H9 (cell line): ENCODE measurements around the gene TTC7B. TPM values are rescaled to one million over a fixed set of nuclear protein-coding genes. Genes with fewer than 3 reads are reported as not detected.
A peak's percentile ranks its signal among the peaks of the same experiment; 100 is the strongest.

Experiments
- DNase-seq: peaks from one replicate; pipeline ENCODE4 v3.0.0-alpha.2; 2017
- H2AFZ ChIP-seq: one replicate; pipeline ENCODE4 v1.6.1; 2013; ENCODE audit warnings: mild to moderate bottlenecking, low read length, control low read depth, moderate library complexity
- H2AK5ac ChIP-seq: 2 replicates; pipeline ENCODE4 v1.6.1; 2013; ENCODE audit warnings: low read length, control low read depth, mixed read lengths; ENCODE audit not compliant: insufficient read length
- H2BK120ac ChIP-seq: one replicate; pipeline ENCODE4 v1.6.1; 2013; ENCODE audit warnings: low read depth, mild to moderate bottlenecking, low read length, control low read depth, inconsistent platforms; ENCODE audit not compliant: poor library complexity, severe bottlenecking
- H2BK12ac ChIP-seq: 2 replicates; pipeline ENCODE4 v1.6.1; 2013; ENCODE audit warnings: low read length, control low read depth, mixed read lengths, low read depth; ENCODE audit not compliant: insufficient read length
- H2BK15ac ChIP-seq: 2 replicates; pipeline ENCODE4 v1.6.1; 2013; ENCODE audit warnings: low read depth, low read length, control low read depth
- H2BK20ac ChIP-seq: one replicate; pipeline ENCODE4 v1.6.1; 2013; ENCODE audit warnings: low read depth, mild to moderate bottlenecking, low read length, control low read depth, inconsistent platforms; ENCODE audit not compliant: poor library complexity, severe bottlenecking
- H2BK5ac ChIP-seq: 2 replicates; pipeline ENCODE4 v1.6.1; 2013; ENCODE audit warnings: low read length, control low read depth, mixed read lengths; ENCODE audit not compliant: insufficient read length
- H3K14ac ChIP-seq: 2 replicates; pipeline ENCODE4 v1.6.1; 2013; ENCODE audit warnings: low read length, control low read depth; ENCODE audit not compliant: insufficient read depth
- H3K18ac ChIP-seq: 2 replicates; pipeline ENCODE4 v1.6.1; 2013; ENCODE audit warnings: low read depth, mild to moderate bottlenecking, mixed read lengths, low read length, control low read depth; ENCODE audit not compliant: insufficient read length
- H3K23ac ChIP-seq: 2 replicates; pipeline ENCODE4 v1.6.1; 2013; ENCODE audit warnings: low read length, control low read depth, mixed read lengths, low read depth; ENCODE audit not compliant: insufficient read length
- H3K23me2 ChIP-seq: 2 replicates; pipeline ENCODE4 v1.6.1; 2013; ENCODE audit warnings: low read depth, mild to moderate bottlenecking, mixed read lengths, low read length, control low read depth; ENCODE audit not compliant: insufficient read length, poor library complexity, severe bottlenecking
- H3K27ac ChIP-seq: 2 replicates; pipeline ENCODE4 v1.5.1; 2013; ENCODE audit warnings: low read length, control low read depth, mixed read lengths, low read depth; ENCODE audit not compliant: insufficient read length
- H3K27me3 ChIP-seq: 2 replicates; pipeline ENCODE4 v1.6.1; 2013; ENCODE audit warnings: low read length, control low read depth, inconsistent platforms; ENCODE audit not compliant: insufficient read depth
- H3K4ac ChIP-seq: 2 replicates; pipeline ENCODE4 v1.6.1; 2013; ENCODE audit warnings: low read depth, mild to moderate bottlenecking, control low read depth, inconsistent platforms, low read length, moderate library complexity
- H3K4me1 ChIP-seq: 2 replicates; pipeline ENCODE4 v1.6.1; 2013; ENCODE audit warnings: low read length, control low read depth, inconsistent platforms; ENCODE audit not compliant: insufficient read depth
- H3K4me2 ChIP-seq: 2 replicates; pipeline ENCODE4 v1.6.1; 2013; ENCODE audit warnings: low read length, control low read depth, mixed read lengths; ENCODE audit not compliant: insufficient read length, insufficient read depth
- H3K56ac ChIP-seq: 2 replicates; pipeline ENCODE4 v1.6.1; 2013; ENCODE audit warnings: low read depth, mild to moderate bottlenecking, mixed read lengths, low read length, control low read depth; ENCODE audit not compliant: insufficient read length
- H3K79me1 ChIP-seq: 2 replicates; pipeline ENCODE4 v1.6.1; 2013; ENCODE audit warnings: low read depth, mild to moderate bottlenecking, moderate library complexity, low read length, control low read depth, inconsistent platforms; ENCODE audit not compliant: insufficient read depth, poor library complexity, severe bottlenecking
- H3K79me2 ChIP-seq: 2 replicates; pipeline ENCODE4 v1.6.1; 2013; ENCODE audit warnings: low read length, control low read depth, inconsistent platforms; ENCODE audit not compliant: insufficient read depth
- H3K9ac ChIP-seq: 2 replicates; pipeline ENCODE4 v1.6.1; 2013; ENCODE audit warnings: low read length, control low read depth, mixed read lengths; ENCODE audit not compliant: insufficient read length; ENCODE audit errors: extremely low read depth
- H3K9me3 ChIP-seq: one replicate; pipeline ENCODE4 v1.6.1; 2013; ENCODE audit warnings: low read depth, low read length, inconsistent platforms; ENCODE audit not compliant: control insufficient read depth
- H3T11ph ChIP-seq: one replicate; pipeline ENCODE4 v1.6.1; 2013; ENCODE audit warnings: mild to moderate bottlenecking, low read length, control low read depth, inconsistent platforms
- H4K20me1 ChIP-seq: one replicate; pipeline ENCODE4 v1.6.1; 2013; ENCODE audit not compliant: control insufficient read depth, insufficient read length, insufficient read depth
- H4K5ac ChIP-seq: 2 replicates; pipeline ENCODE4 v1.6.1; 2013; ENCODE audit warnings: low read depth, mild to moderate bottlenecking, mixed read lengths, low read length, control low read depth; ENCODE audit not compliant: insufficient read length
- H4K8ac ChIP-seq: replicated peaks from 2 replicates; pipeline ENCODE4 v1.6.1; 2013; ENCODE audit warnings: low read length, control low read depth, mixed read lengths, low read depth; ENCODE audit not compliant: insufficient read length
- H4K91ac ChIP-seq: 2 replicates; pipeline ENCODE4 v1.6.1; 2013; ENCODE audit warnings: low read depth, mild to moderate bottlenecking, moderate library complexity, mixed read lengths, low read length, control low read depth; ENCODE audit not compliant: insufficient read length
- H3K27ac Mint-ChIP-seq, 3 experiments: 2 replicates in 2 of 3; 3 replicates in 1 of 3; pipeline ENCODE4 v1.8.0; 2020 to 2021; ENCODE audit warnings: mixed read lengths in 3 of 3, mild to moderate bottlenecking in 1 of 3, moderate library complexity in 1 of 3
- H3K27me3 Mint-ChIP-seq: 2 replicates; pipeline ENCODE4 v1.8.0; 2021; ENCODE audit warnings: low read depth, mild to moderate bottlenecking, moderate library complexity, mixed read lengths
- H3K36me3 Mint-ChIP-seq, 3 experiments: 2 replicates in 2 of 3; 3 replicates in 1 of 3; pipeline ENCODE4 v1.8.0; 2020 to 2021; ENCODE audit warnings: low read depth in 3 of 3, mixed read lengths in 3 of 3; ENCODE audit not compliant: insufficient read depth in 1 of 3
- H3K4me1 Mint-ChIP-seq, 2 experiments: 2 replicates each; pipeline ENCODE4 v1.8.0; 2020; ENCODE audit warnings: mixed read lengths in 2 of 2
- H3K4me3 Mint-ChIP-seq, 2 experiments: 2 replicates in 1 of 2; 3 replicates in 1 of 2; pipeline ENCODE4 v1.8.0; 2020 to 2021; ENCODE audit warnings: mild to moderate bottlenecking in 2 of 2, mixed read lengths in 2 of 2, moderate library complexity in 1 of 2
- H3K9me3 Mint-ChIP-seq, 2 experiments: 2 replicates in 1 of 2; 3 replicates in 1 of 2; pipeline ENCODE4 v1.8.0; 2020; ENCODE audit warnings: mild to moderate bottlenecking in 2 of 2, mixed read lengths in 2 of 2, moderate library complexity in 1 of 2
- CTCF ChIP-seq: fragments of 200-600 bp; sonication (generic); conservative IDR thresholded peaks from 3 replicates; pipeline ENCODE4 v1.8.0; 2021; ENCODE audit warnings: antibody characterized with exemption, mild to moderate bottlenecking
- WGBS: extraction: QIAGEN DNeasy Blood & Tissue Kit; methylation state at CpG from one replicate; pipeline ENCODE4 v1.1.7; 2013; ENCODE audit warnings: missing lambda C conversion rate, low lambda C conversion rate, mixed read lengths; ENCODE audit not compliant: insufficient read length; ENCODE audit errors: extremely low coverage; 5-methylcytosine and 5-hydroxymethylcytosine counted together
- total RNA-seq: library from RNA; stranded (reverse); gene quantifications from 2 replicates; pipeline ENCODE4 v1.2.1, GENCODE V29; 2021

Gene TTC7B
- total RNA-seq, 1 experiment from 2014 or later = 33.7 TPM

DNA sequence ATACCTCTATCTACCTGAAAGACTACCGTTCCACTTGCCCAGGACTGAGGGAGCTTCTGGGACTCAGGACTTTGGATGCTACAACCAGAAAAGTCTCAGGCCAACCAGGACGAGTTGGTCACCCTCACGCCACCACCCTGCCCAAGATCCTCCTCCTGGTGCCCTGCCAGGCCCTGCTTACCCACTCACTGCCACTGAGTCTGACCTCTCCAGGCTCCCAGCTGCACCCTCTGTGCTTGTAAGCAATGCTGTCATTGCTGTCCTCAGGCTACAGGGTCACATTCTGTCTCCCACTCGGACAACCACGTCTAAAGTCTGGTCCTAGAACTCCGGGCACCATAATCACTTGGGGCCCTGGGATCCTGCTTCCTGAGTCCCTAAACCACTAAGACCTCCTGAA is 9.2 kb downstream of the TTC7B start:
- H3T11ph ChIP-seq = no peak overlapping the region
- no peaks in the 10 kb centered on the region for H3K79me1 ChIP-seq
- H2BK5ac ChIP-seq = no peak overlapping the region
- H4K5ac ChIP-seq = no peak overlapping the region
- H4K91ac ChIP-seq = no peak overlapping the region
- H3K27ac Mint-ChIP-seq = peak overlapping the region in 1 of 3 experiments; percentile 73; a peak in 3 of 7 replicates
- no peak overlapping the region for H2AFZ ChIP-seq
- no peaks in the 10 kb centered on the region; a peak in 1 of 5 replicates for H3K9me3 Mint-ChIP-seq
- no CpG with 5 or more reads among the region's 6 CpGs for WGBS
- H2BK120ac ChIP-seq = no peak overlapping the region
- DNase-seq = no peak
- H4K20me1 ChIP-seq = no peaks in the 10 kb centered on the region
- H3K9ac ChIP-seq = no peak overlapping the region
- no peak overlapping the region for H3K27ac ChIP-seq
- no peak overlapping the region for H2BK20ac ChIP-seq
- no peaks in the 10 kb centered on the region for H3K27me3 Mint-ChIP-seq
- H3K56ac ChIP-seq = no peak overlapping the region
- peaks cover 3% of the 10 kb centered on the region for H3K23me2 ChIP-seq
- H3K14ac ChIP-seq = no peak overlapping the region
- no peak overlapping the region for H4K8ac ChIP-seq
- no peak overlapping the region for H2BK15ac ChIP-seq
- no peak overlapping the region for H2BK12ac ChIP-seq
- H3K9me3 ChIP-seq = no peaks in the 10 kb centered on the region
- H3K4me2 ChIP-seq = no peak overlapping the region
- H3K27me3 ChIP-seq = no peaks in the 10 kb centered on the region
- peaks cover 0 to 5% (median 0%) of the 10 kb centered on the region in 3 experiments; a peak in 1 of 7 replicates for H3K36me3 Mint-ChIP-seq
- TF ChIP-seq CTCF = no peak
- H2AK5ac ChIP-seq = no peak overlapping the region
- no peaks in the 10 kb centered on the region for H3K79me2 ChIP-seq
- H3K4me1 ChIP-seq = peaks cover 6% of the 10 kb centered on the region; the same call in 1 of the 2 replicates
- H3K18ac ChIP-seq = no peak overlapping the region
- no peak overlapping the region for H3K23ac ChIP-seq
- peaks cover 16 to 21% of the 10 kb centered on the region in 2 experiments for H3K4me1 Mint-ChIP-seq
- H3K4ac ChIP-seq = no peak overlapping the region
- H3K4me3 Mint-ChIP-seq = no peak overlapping the region
